Spleen (tissue), 11 donors: Measurements from ENCODE around the gene TBL1X. TPM values are rescaled to one million over a fixed set of nuclear protein-coding genes. Genes with fewer than 3 reads are reported as not detected.
A peak's percentile ranks its signal among the peaks of the same experiment; 100 is the strongest.

Experiments used
- DNase-seq: peaks from one replicate; pipeline ENCODE4 v3.0.0-alpha.2; 2020
- H3K27ac ChIP-seq, 8 donors: fragments of 200-600 bp; sonication (generic) in 7 of 8; 1 replicate in 4 of 8; 2 replicates in 4 of 8; pipeline versions ENCODE4 v1.5.0 to v1.8.0; 2016 to 2021; ENCODE audit warnings: inconsistent platforms in 4 of 8, mild to moderate bottlenecking in 4 of 8, moderate library complexity in 1 of 8
- H3K27me3 ChIP-seq, 7 donors: fragments of 200-600 bp; sonication (generic) in 6 of 7; replicated peaks in 1 of 7; 1 replicate in 4 of 7; 2 replicates in 3 of 7; pipeline versions ENCODE4 v1.5.0 to v1.8.0; 2016 to 2021; ENCODE audit warnings: inconsistent platforms in 3 of 7, mild to moderate bottlenecking in 1 of 7
- H3K36me3 ChIP-seq, 6 donors: fragments of 200-600 bp; sonication (generic) in 5 of 6; 1 replicate in 4 of 6; 2 replicates in 2 of 6; pipeline versions ENCODE4 v1.5.0 to v1.8.0; 2016 to 2021; ENCODE audit warnings: inconsistent platforms in 2 of 6
- H3K4me1 ChIP-seq, 6 donors: fragments of 200-600 bp; sonication (generic) in 5 of 6; 1 replicate in 3 of 6; 2 replicates in 3 of 6; pipeline versions ENCODE4 v1.5.0 to v1.8.0; 2016 to 2021; ENCODE audit warnings: inconsistent platforms in 3 of 6
- H3K4me3 ChIP-seq, 8 donors: fragments of 200-600 bp; sonication (generic) in 7 of 8; 1 replicate in 4 of 8; 2 replicates in 4 of 8; pipeline versions ENCODE4 v1.5.0 to v1.8.0; 2016 to 2021; ENCODE audit warnings: inconsistent platforms in 4 of 8, mild to moderate bottlenecking in 4 of 8, moderate library complexity in 2 of 8
- H3K9me3 ChIP-seq, 8 donors: fragments of 200-600 bp; sonication (generic) in 7 of 8; 1 replicate in 4 of 8; 2 replicates in 4 of 8; pipeline versions ENCODE4 v1.5.0 to v1.8.0; 2016 to 2021; ENCODE audit warnings: inconsistent platforms in 4 of 8
- POLR2A ChIP-seq, 3 donors: fragments of 450-650 bp; IDR thresholded peaks; one replicate each; pipeline ENCODE4 v1.5.1; 2017; ENCODE audit warnings: antibody characterized with exemption in 3 of 3, mild to moderate bottlenecking in 1 of 3
- POLR2AphosphoS5 ChIP-seq, 3 donors: sonication (generic); formaldehyde crosslinking; IDR thresholded peaks; one replicate each; pipeline ENCODE4 v1.5.1; 2017; ENCODE audit warnings: antibody characterized with exemption in 3 of 3
- WGBS, 5 donors: extraction: QIAGEN DNeasy Blood & Tissue Kit in 3 of 5; methylation state at CpG; one replicate each; pipeline versions ENCODE4 v1.1.5 to v1.1.7; 2013 to 2018; 5-methylcytosine and 5-hydroxymethylcytosine counted together
- intact Hi-C: fragments of 100-400 bp; cut with DNase I; formaldehyde crosslinking; loops from one replicate; pipeline ENCODE4 v1.15.0; 2023; ENCODE audit warnings: low total_unique reads
- polyA plus RNA-seq, 3 donors: library from polyadenylated mRNA; stranded (reverse); fragments of 200-250 nt; gene quantifications; one replicate each; pipeline ENCODE4 v1.2.1, GENCODE V29; 2013
- total RNA-seq, 7 donors: library from RNA; depleted of rRNA in 3 of 7; stranded (reverse); fragments of >200 nt in 3 of 7; fragmentation: NEBNext Ultra II Directional in 4 of 7; extraction: Animal tissue kit (Norgen Biotek cat#: 25700) in 4 of 7; gene quantifications; one replicate each; pipeline versions ENCODE4 v1.1.0 to v1.2.1, GENCODE V29; 2016 to 2021
- TF ChIP-seq, protein P1 (sequence below), 11 experiments: fragments of 200-600 bp in 7 of 11; fragments of 450-650 bp in 4 of 11; sonication (generic) in 4 of 11; IDR thresholded peaks in 8 of 11; conservative IDR thresholded peaks in 3 of 11; 1 replicate in 7 of 11; 2 replicates in 4 of 11; pipeline versions ENCODE4 v1.4.0 to v1.8.0; 2016 to 2021; ENCODE audit warnings: antibody characterized with exemption in 11 of 11, inconsistent platforms in 4 of 11, mild to moderate bottlenecking in 1 of 11
- donor health status: healthy with polysubstance abuse.
- donor health status: DM: no; HTN: no; CAD: no; lungs with moderate emphysema.
- donor health status: DM: no; HTN: no; CAD: no.
- donor health status: Bipolar disorder and iron deficiency.
- donor health status: healthy.
- donor health status: DM: no; HTN: no; CAD: no.
- donor health status: DM: yes; HTN: yes; CAD: no.

Gene TBL1X
- total and polyA plus RNA-seq, 10 donors, result 3.0 to 37.2 (median 21.4) TPM

DNA sequence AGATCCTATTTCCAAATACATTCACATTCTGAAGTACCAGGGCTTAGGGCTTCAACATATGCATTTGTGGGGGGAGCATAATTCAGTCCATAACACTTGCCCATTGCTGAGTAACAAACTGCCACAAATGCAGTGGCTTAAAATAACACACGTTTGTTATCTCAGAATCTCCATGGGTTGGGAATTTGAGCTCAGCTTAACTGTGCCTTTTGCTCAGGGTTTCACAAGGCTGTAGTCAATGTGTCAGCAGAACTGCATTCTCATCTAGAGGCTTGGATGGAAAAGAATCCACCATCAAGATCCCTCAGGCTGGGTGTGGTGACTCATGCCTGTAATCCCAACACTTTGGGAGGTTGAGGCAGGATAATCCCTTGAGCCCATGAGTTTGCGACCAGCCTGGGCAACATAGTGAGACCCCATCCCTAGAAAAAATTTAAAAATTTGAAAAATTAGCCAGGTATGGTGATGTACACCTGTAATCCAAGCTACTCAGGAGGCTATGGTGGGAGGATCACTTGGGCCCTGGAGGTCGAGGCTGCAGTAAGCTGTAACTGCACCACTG, 25.8 kb upstream of the TBL1X start:
- 88 to 95% (median 88%) methylated on average over 2 to 3 of the region's 3 CpGs for WGBS, 5 donors
- no peak overlapping the region for H3K27ac ChIP-seq

DNA sequence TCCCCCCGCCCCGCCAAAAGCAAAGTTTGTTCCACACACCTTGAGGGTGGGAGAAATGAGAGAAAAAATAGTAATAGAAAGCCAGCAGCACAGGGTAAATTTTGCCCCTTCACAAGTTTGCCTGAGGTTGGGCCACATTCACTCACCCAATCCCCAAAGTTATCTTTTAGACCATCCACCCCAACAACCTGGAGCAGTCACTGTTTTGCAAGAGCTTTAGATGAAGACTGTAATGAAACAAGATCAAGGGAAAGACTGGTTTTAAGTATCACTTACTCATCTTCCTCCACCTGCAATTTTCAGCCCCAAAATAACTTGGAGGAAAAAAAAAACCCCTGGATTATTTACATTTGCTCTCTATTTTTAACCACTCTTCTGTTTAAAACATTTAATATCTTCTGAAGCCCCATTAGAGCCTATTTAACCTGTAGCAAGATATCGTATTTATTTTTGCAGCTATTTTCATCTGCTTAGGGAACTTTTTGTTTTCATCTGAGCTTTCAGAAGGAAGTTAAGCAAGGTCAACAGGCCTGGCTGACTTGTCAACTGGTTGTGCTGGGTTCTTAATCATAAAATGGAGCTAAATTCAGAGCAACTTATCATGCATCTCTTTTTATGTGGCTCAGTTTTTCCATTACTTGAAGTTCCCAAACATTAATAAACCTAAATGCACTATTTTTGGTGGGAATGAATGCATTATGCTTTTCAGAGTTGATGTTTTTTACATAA, 24.6 kb upstream of the TBL1X start:
- no peak for DNase-seq
- no peak for TF ChIP-seq POLR2A (IDR thresholded peaks at IDR 0.05)
- no peak for TF ChIP-seq POLR2AphosphoS5 (IDR thresholded peaks at IDR 0.05)
- TF ChIP-seq, protein P1, sequence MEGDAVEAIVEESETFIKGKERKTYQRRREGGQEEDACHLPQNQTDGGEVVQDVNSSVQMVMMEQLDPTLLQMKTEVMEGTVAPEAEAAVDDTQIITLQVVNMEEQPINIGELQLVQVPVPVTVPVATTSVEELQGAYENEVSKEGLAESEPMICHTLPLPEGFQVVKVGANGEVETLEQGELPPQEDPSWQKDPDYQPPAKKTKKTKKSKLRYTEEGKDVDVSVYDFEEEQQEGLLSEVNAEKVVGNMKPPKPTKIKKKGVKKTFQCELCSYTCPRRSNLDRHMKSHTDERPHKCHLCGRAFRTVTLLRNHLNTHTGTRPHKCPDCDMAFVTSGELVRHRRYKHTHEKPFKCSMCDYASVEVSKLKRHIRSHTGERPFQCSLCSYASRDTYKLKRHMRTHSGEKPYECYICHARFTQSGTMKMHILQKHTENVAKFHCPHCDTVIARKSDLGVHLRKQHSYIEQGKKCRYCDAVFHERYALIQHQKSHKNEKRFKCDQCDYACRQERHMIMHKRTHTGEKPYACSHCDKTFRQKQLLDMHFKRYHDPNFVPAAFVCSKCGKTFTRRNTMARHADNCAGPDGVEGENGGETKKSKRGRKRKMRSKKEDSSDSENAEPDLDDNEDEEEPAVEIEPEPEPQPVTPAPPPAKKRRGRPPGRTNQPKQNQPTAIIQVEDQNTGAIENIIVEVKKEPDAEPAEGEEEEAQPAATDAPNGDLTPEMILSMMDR (IDR thresholded peaks at IDR 0.05 in 8 of 11, conservative IDR thresholded peaks at IDR 0.05 in 3 of 11), result no peak
- no peaks in the 10 kb centered on the region for H3K36me3 ChIP-seq
- intact Hi-C loops, result no loop called here
- 61 to 72% (median 70%) methylated on average over 3 of the region's 3 CpGs for WGBS, 5 donors
- H3K27ac ChIP-seq, result peak overlapping the region in 1 of 8 donors; percentile 7
- H3K27me3 ChIP-seq, result no peaks in the 10 kb centered on the region
- H3K4me3 ChIP-seq, result no peak overlapping the region
- peaks cover 0 to 15% (median 4%) of the 10 kb centered on the region in 6 donors for H3K4me1 ChIP-seq
- no peaks in the 10 kb centered on the region for H3K9me3 ChIP-seq

More for the DNA sequence above, 25.8 kb upstream of the TBL1X start:
- no peaks in the 10 kb centered on the region for H3K9me3 ChIP-seq
- H3K4me3 ChIP-seq, result no peak overlapping the region
- H3K36me3 ChIP-seq, result no peaks in the 10 kb centered on the region
- no peak for DNase-seq
- intact Hi-C loops, result no loop called here
- H3K4me1 ChIP-seq, result peaks cover 0 to 15% (median 4%) of the 10 kb centered on the region in 6 donors
- no peak for TF ChIP-seq POLR2A (IDR thresholded peaks at IDR 0.05)
- TF ChIP-seq POLR2AphosphoS5 (IDR thresholded peaks at IDR 0.05), result no peak
- H3K27me3 ChIP-seq, result no peaks in the 10 kb centered on the region

DNA sequence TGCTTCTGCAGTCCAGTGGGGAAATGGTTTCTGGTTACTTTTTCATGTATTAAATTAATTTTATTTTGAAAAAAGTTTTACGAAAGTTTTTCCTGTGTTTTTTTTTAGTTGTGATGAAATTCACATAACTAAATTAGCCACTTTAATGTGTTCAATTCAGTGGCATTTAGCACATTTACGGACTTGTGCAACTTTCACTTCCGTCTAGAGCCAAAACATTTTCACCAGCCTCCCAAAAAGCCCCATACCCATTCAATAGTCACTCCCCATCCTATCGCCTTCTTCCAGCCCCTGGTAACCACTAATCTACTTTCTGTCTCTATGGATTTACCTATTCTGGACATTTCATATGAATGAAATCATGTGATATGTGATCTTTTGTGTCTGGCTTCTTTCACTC, 22.8 kb upstream of the TBL1X start:
- H3K27me3 ChIP-seq, result no peaks in the 10 kb centered on the region
- intact Hi-C loops, result no loop called here

DNA sequence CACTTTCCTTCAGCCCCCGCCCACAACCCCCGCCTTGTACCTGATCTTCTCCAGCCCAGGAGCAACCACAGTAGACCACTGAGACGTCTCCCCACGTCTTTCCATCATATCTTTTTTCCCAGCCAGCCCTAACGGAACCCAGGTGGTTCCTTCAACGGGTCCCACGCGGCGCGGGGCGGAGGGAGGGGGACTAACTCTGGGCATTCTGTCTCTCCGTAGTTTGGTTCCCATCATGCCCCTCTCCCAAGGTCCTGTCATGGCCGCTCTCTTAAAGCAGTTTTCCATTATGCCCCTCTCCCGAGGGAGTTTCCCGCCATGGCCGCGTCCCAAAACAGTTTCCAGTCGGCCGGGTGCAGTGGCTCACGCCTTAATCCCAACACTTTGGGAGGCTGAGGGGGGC, 21.5 kb upstream of the TBL1X start:
- DNase-seq, result no peak
- TF ChIP-seq POLR2AphosphoS5 (IDR thresholded peaks at IDR 0.05) (no peak), POLR2A (IDR thresholded peaks at IDR 0.05) (no peak)
- TF ChIP-seq, protein P1 (IDR thresholded peaks at IDR 0.05 in 8 of 11, conservative IDR thresholded peaks at IDR 0.05 in 3 of 11), result no peak
- intact Hi-C loops, result no loop called here
- no peaks in the 10 kb centered on the region for H3K9me3 ChIP-seq
- H3K4me1 ChIP-seq, result peaks cover 0 to 15% (median 4%) of the 10 kb centered on the region in 6 donors
- H3K4me3 ChIP-seq, result no peak overlapping the region
- WGBS, 5 donors, result 80 to 94% (median 90%) methylated on average over 19 to 20 of the region's 20 CpGs
- no peaks in the 10 kb centered on the region for H3K36me3 ChIP-seq
- no peak overlapping the region for H3K27ac ChIP-seq
- no peaks in the 10 kb centered on the region for H3K27me3 ChIP-seq

More for the DNA sequence above, 22.8 kb upstream of the TBL1X start:
- Histone ChIP-seq H3K27ac (no peak overlapping the region), H3K9me3 (no peaks in the 10 kb centered on the region), H3K36me3 (no peaks in the 10 kb centered on the region), H3K4me1 (peaks cover 0 to 15% (median 4%) of the 10 kb centered on the region in 6 donors), H3K4me3 (no peak overlapping the region)
- TF ChIP-seq POLR2A (IDR thresholded peaks at IDR 0.05) (no peak), POLR2AphosphoS5 (IDR thresholded peaks at IDR 0.05) (no peak)
- TF ChIP-seq, protein P1 (IDR thresholded peaks at IDR 0.05 in 8 of 11, conservative IDR thresholded peaks at IDR 0.05 in 3 of 11), result no peak
- 29 to 68% (median 55%) methylated on average over 4 of the region's 4 CpGs for WGBS, 5 donors
- no peak for DNase-seq
